ENCODE measurements around the gene KCNA3.

Gene KCNA3

GRCh38 chr1:110674337-110675059, at the start of gene KCNA3:
Gene KCNA3, minus strand, starts transcription at chr1:110674940. Its CDS starts 131 bp downstream, at chr1:110674809.
- peak; percentile 77 for DNase-seq

- DNase-seq: no peak
Observed at GRCh38 chr1:110722807-110723206, 48.1 kb upstream of the KCNA3 start.

- DNase-seq: no peak
Observed at GRCh38 chr1:110719908-110720307, 45.2 kb upstream of the KCNA3 start.

- no peak for DNase-seq
Observed at GRCh38 chr1:110718452-110718851, 43.7 kb upstream of the KCNA3 start.

- no peak for DNase-seq
Observed at GRCh38 chr1:110717179-110717578, 42.4 kb upstream of the KCNA3 start.

GRCh38 chr1:110714374-110714995, 39.7 kb upstream of the KCNA3 start:
- no peak for DNase-seq

GRCh38 chr1:110713221-110713620, 38.5 kb upstream of the KCNA3 start:
- no peak for DNase-seq

GRCh38 chr1:110710314-110710713, 35.6 kb upstream of the KCNA3 start:
- no peak for DNase-seq

GRCh38 chr1:110708974-110709440, 34.3 kb upstream of the KCNA3 start:
- no peak for DNase-seq

- DNase-seq: no peak
Observed at GRCh38 chr1:110707232-110707631, 32.5 kb upstream of the KCNA3 start.

- DNase-seq: no peak
Observed at GRCh38 chr1:110706621-110707020, 31.9 kb upstream of the KCNA3 start.

- no peak for DNase-seq
Observed at GRCh38 chr1:110702260-110702659, 27.5 kb upstream of the KCNA3 start.

- no peak for DNase-seq
Observed at GRCh38 chr1:110700767-110701166, 26.0 kb upstream of the KCNA3 start.

GRCh38 chr1:110697606-110698005, 22.9 kb upstream of the KCNA3 start:
- no peak for DNase-seq

GRCh38 chr1:110696818-110697217, 22.1 kb upstream of the KCNA3 start:
- DNase-seq: no peak

GRCh38 chr1:110690709-110691365, 16.1 kb upstream of the KCNA3 start:
- DNase-seq: no peak

- DNase-seq: no peak
Observed at GRCh38 chr1:110689868-110690267, 15.1 kb upstream of the KCNA3 start.

- no peak for DNase-seq
Observed at GRCh38 chr1:110688514-110688913, 13.8 kb upstream of the KCNA3 start.

GRCh38 chr1:110687250-110687649, 12.5 kb upstream of the KCNA3 start:
- DNase-seq: no peak

- peak; percentile 6 for DNase-seq
Observed at GRCh38 chr1:110686188-110686587, 11.4 kb upstream of the KCNA3 start.

- DNase-seq: no peak
Observed at GRCh38 chr1:110684491-110684890, 9.8 kb upstream of the KCNA3 start.

- no peak for DNase-seq
Observed at GRCh38 chr1:110682898-110683297, 8.2 kb upstream of the KCNA3 start.

- peak; percentile 30 for DNase-seq
Observed at GRCh38 chr1:110680036-110680735, 5.4 kb upstream of the KCNA3 start.

All from DMS53 (cell line).